ENCODE results near the gene SNUPN.
A peak's percentile ranks its signal among the peaks of the same experiment; 100 is the strongest.
"Not testable (repeated sequence)": the region's sequence is repeated elsewhere in the genome, so short reads cannot be mapped to it uniquely, and the experiment has no call there.

The SNUPN gene

GRCh38 chr15:75590239-75590638 lies 35.3 kb downstream of the SNUPN start:
- Mint-ChIP-seq H3K9me3 (no peaks in the 10 kb centered on the region), H3K36me3 (peaks cover 10% of the 10 kb centered on the region), H3K4me1 (no peaks in the 10 kb centered on the region), H3K27ac (no peak overlapping the region), H3K27me3 (no peaks in the 10 kb centered on the region), H3K4me3 (no peak overlapping the region)
- DNase-seq (ENCODE audit: low spot score in 2 of 2) (no peak), ATAC-seq (ENCODE audit: low read depth) (no peak)

GRCh38 chr15:75589071-75589470 lies 36.5 kb downstream of the SNUPN start:
- ATAC-seq (ENCODE audit: low read depth) (no peak), DNase-seq (ENCODE audit: low spot score in 2 of 2) (no peak)
- H3K9me3 Mint-ChIP-seq, result no peaks in the 10 kb centered on the region
- peaks cover 10% of the 10 kb centered on the region for H3K36me3 Mint-ChIP-seq
- H3K4me3 Mint-ChIP-seq, result no peak overlapping the region
- H3K27me3 Mint-ChIP-seq, result no peaks in the 10 kb centered on the region
- no peaks in the 10 kb centered on the region for H3K4me1 Mint-ChIP-seq
- H3K27ac Mint-ChIP-seq, result no peak overlapping the region

DNA sequence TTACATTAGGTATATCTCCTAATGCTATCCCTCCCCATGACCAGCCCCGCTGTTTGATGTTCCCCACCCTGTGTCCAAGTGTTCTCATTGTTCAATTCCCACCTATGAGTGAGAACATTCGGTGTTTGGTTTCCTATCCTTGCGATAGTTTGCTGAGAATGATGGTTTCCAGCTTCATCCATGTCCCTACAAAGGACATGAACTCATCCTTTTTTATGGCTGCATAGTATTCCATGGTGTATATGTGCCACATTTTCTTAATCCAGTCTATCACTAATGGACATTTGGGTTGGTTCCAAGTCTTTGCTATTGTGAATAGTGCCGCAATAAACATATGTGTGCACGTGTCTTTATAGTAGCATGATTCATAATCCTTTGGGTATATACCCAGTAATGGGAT lies 39.1 kb downstream of the SNUPN start:
- H3K27me3 Mint-ChIP-seq; H3K4me3 Mint-ChIP-seq; DNase-seq (ENCODE audit: low spot score in 2 of 2); H3K27ac Mint-ChIP-seq; H3K4me1 Mint-ChIP-seq; H3K36me3 Mint-ChIP-seq; ATAC-seq (ENCODE audit: low read depth); H3K9me3 Mint-ChIP-seq: not testable (repeated sequence)

DNA sequence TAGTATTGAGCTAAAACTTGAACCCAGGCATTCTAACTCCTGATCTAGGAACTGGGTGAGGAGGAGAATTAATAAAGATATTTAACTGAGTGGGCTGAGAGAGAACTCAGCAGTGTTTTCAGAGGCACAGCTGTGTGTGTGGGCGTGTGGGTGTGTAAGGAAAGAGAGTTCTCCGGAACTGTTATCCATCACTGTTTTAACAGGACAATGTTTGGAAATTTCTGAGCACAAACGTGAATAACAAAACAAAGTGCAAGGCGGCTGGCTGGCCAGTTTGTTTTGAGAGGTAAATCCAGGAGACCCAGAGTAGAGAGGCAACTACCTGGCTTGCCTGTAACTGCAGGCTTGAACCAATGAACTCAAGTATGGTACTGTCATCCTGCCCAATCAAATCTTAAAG lies 41.4 kb downstream of the SNUPN start:
- peaks cover 6% of the 10 kb centered on the region for H3K4me1 Mint-ChIP-seq
- no peak overlapping the region for H3K4me3 Mint-ChIP-seq
- H3K9me3 Mint-ChIP-seq, result no peaks in the 10 kb centered on the region
- H3K36me3 Mint-ChIP-seq, result peaks cover 5% of the 10 kb centered on the region
- H3K27ac Mint-ChIP-seq, result no peak overlapping the region
- ATAC-seq (ENCODE audit: low read depth) (no peak), DNase-seq (ENCODE audit: low spot score in 2 of 2) (no peak)
- no peaks in the 10 kb centered on the region for H3K27me3 Mint-ChIP-seq

DNA sequence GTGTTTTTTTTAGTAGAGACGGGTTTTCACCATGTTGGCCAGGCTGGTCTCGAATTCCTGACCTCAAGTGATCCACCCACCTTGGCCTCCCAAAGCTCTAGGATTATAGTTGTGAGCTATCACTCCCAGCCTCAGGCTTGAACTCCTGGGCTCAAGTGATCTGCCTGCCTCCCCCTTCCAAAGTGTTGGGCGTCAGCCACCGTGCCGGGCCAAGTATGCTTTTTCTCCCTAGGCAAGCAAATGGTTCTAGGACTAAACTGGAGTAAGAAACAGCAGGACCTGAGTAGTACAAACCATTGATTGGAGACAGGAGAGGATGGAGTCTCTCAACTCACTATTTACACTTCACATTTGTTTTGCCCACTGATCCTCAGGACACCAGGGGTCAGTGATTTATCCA lies 41.8 kb downstream of the SNUPN start:
- no peaks in the 10 kb centered on the region for H3K9me3 Mint-ChIP-seq
- H3K27ac Mint-ChIP-seq, result no peak overlapping the region
- DNase-seq (ENCODE audit: low spot score in 2 of 2) (no peak), ATAC-seq (ENCODE audit: low read depth) (no peak)
- no peak overlapping the region for H3K4me3 Mint-ChIP-seq
- H3K27me3 Mint-ChIP-seq, result no peaks in the 10 kb centered on the region
- H3K36me3 Mint-ChIP-seq, result peaks cover 5% of the 10 kb centered on the region
- H3K4me1 Mint-ChIP-seq, result peaks cover 6% of the 10 kb centered on the region

DNA sequence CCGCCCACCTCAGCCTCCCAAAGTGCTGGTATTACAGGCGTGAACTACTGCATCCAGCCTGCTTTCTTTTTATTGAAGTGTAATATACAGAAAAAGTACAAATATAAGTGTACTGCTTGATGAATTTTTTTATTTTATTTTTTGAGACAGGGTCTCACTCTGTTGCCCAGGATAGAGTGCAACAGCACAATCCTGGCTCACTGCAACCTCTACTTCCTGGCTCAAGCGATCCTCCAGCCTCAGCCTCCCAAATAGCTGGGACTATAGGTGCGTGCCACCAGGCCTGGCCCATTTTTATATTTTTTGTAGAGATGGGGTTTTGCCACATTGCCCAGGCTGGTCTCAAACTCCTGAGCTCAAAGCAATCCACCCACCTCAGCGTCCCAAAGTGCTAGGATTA lies 42.6 kb downstream of the SNUPN start:
- not testable (repeated sequence) for H3K4me3 Mint-ChIP-seq; H3K4me1 Mint-ChIP-seq; DNase-seq (ENCODE audit: low spot score in 2 of 2); H3K27ac Mint-ChIP-seq; H3K27me3 Mint-ChIP-seq; H3K36me3 Mint-ChIP-seq; H3K9me3 Mint-ChIP-seq; ATAC-seq (ENCODE audit: low read depth)

- H3K4me3 Mint-ChIP-seq, result peak within 1 kb of the TSS; percentile 91
- peaks cover 1% of the 10 kb centered on the region for H3K36me3 Mint-ChIP-seq
- peak within 1 kb of the TSS; percentile 88 for H3K27ac Mint-ChIP-seq
- peaks cover 22% of the 10 kb centered on the region for H3K4me1 Mint-ChIP-seq
- peak; percentile 83 for ATAC-seq (ENCODE audit: low read depth)
- peak; percentile 42 to 62 for DNase-seq (ENCODE audit: low spot score in 2 of 2)
- H3K9me3 Mint-ChIP-seq, result no peaks in the 10 kb centered on the region
- no peaks in the 10 kb centered on the region for H3K27me3 Mint-ChIP-seq
Measured at GRCh38 chr15:75578948-75579920, 46.3 kb downstream of the SNUPN start, which contains the start of gene PTPN9. TSS of gene PTPN9 (minus strand) at chr15:75579315. CDS start at chr15:75578776, 539 bp downstream.

GRCh38 chr15:75578173-75578947 lies 47.2 kb downstream of the SNUPN start:
- Mint-ChIP-seq H3K36me3 (peaks cover 2% of the 10 kb centered on the region), H3K4me1 (peaks cover 27% of the 10 kb centered on the region), H3K9me3 (no peaks in the 10 kb centered on the region), H3K27me3 (no peaks in the 10 kb centered on the region), H3K4me3 (peak overlapping the region; percentile 91), H3K27ac (peak overlapping the region; percentile 88)
- ATAC-seq (ENCODE audit: low read depth) (peak; percentile 58), DNase-seq (ENCODE audit: low spot score in 2 of 2) (peak; percentile 21 to 48)

DNA sequence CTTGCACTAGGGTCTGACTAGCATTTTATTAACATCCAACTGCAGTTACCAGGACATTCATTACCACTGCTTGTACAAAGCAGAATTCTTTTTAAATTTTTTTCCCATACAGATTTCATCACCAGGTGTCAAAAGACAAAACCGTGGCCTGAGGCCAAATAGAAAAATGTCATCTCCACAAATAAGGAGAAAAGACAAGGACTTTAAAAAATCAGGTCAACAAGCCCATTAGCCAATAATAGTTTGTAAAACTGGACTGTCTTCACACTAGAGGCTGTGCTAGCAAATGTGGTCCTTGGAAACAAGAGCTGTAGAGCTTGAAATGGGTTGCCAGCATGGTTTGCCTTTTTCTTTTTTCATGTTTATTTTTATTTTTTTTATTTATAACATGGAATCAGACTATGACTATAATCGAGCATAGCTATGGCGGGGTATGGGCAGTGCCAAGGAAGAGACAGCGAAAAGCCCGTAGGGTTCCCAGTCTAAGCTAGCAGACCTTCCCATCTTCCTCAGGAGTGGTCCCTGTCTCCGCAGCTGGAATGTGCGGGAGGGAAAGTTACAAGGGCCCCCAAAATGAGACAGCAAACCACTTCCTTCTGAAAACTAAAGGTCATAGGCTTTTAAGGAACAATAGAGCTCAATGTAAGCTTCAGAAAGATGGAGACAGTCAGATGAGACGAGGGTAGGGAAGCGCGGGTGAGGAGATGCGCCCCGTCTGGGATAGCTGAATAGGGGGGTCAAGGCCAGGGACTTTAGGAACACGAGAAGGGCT lies 47.9 kb downstream of the SNUPN start:
- Mint-ChIP-seq H3K27me3 (no peaks in the 10 kb centered on the region), H3K9me3 (no peaks in the 10 kb centered on the region), H3K4me3 (peak overlapping the region; percentile 91), H3K36me3 (peaks cover 2% of the 10 kb centered on the region), H3K4me1 (peaks cover 31% of the 10 kb centered on the region), H3K27ac (peak overlapping the region; percentile 88)
- DNase-seq (ENCODE audit: low spot score in 2 of 2) (no peak), ATAC-seq (ENCODE audit: low read depth) (no peak)

DNA sequence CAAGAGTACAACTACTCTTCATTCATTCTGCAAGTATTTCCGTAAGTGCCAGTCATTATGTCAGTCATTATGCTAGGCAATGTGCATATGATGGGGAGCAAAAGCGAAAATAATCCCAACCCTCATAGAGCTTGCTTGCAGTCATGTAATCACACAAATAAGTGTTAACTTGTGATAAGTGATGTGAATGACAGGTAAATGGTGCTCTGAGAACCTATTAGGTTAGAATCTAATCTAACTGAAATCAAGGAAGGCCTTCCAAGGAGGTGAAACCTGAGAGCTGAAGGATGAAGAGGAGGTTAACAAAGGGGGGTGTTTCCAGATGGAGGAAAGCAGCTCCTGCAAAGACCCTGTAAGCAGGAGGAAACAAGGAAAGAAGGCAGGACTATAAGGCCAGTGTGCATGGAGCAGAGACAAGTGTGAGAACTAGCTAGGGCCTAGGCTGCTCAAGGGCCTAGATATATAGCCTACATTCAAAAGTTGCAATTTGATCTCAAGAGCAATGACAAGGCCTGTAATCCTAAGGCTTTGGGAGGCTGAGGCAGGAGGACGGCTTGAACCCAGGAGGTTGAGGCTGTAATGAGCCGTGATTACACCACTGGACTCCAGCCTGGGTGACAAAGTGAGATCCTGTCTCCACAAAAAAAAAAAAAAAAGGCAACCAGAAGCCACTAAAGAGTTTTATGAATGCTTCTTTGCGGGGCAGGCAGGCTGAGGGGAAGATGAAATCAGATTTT lies 51.7 kb downstream of the SNUPN start:
- Mint-ChIP-seq H3K9me3 (no peaks in the 10 kb centered on the region), H3K36me3 (peaks cover 6% of the 10 kb centered on the region), H3K4me3 (no peak overlapping the region), H3K27me3 (no peaks in the 10 kb centered on the region), H3K4me1 (peaks cover 28% of the 10 kb centered on the region), H3K27ac (peak overlapping the region; percentile 48)
- ATAC-seq (ENCODE audit: low read depth) (no peak), DNase-seq (ENCODE audit: low spot score in 2 of 2) (no peak)

- DNase-seq (ENCODE audit: low spot score in 2 of 2) (no peak), ATAC-seq (ENCODE audit: low read depth) (no peak)
- no peak overlapping the region for H3K4me3 Mint-ChIP-seq
- no peaks in the 10 kb centered on the region for H3K9me3 Mint-ChIP-seq
- peaks cover 15% of the 10 kb centered on the region for H3K4me1 Mint-ChIP-seq
- no peak overlapping the region for H3K27ac Mint-ChIP-seq
- peaks cover 7% of the 10 kb centered on the region for H3K36me3 Mint-ChIP-seq
- no peaks in the 10 kb centered on the region for H3K27me3 Mint-ChIP-seq
Measured at GRCh38 chr15:75570126-75570845, 55.2 kb downstream of the SNUPN start.

DNA sequence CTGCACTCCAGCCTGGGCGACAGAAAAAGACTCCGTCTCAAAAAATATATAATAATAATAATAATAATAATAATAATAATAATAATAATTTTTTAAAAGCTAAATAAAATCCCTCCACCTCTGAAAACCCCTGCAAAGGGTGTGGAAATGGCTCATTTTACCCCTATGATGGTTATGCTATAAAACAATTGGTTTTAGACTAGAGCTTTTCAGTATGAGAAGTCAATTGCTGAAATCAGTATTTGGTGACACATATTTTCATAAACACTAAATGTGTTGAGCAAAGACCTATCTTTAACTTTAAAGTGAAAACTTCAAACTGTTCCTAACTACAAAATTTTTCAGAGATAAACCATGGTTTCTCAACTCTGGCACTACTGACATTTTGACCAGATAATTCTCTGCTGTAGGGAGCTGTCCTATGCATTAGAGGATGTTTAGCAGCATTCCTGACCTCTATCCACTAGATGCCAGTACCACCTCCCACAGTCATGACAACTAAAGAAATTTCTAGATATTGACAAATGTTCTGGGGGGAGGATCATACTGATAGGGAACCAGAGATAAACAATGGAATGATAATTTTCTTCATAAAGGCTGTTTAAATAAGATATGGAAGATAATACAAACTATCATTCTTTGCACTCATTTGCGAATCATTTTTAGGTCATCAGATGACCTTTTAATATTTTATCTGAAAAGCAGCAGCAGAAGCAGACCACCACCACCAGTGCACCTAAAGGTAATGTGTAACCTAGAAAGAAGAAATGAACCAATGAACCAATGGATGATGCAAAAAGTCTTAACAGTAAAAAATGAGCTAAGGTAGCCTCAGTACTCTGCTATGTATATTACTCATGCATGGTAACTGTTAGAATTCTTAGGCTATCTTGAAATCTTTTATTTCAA lies 60.2 kb downstream of the SNUPN start:
- ATAC-seq (ENCODE audit: low read depth) (no peak), DNase-seq (ENCODE audit: low spot score in 2 of 2) (no peak)
- no peak overlapping the region for H3K4me3 Mint-ChIP-seq
- peaks cover 5% of the 10 kb centered on the region for H3K4me1 Mint-ChIP-seq
- H3K27me3 Mint-ChIP-seq, result no peaks in the 10 kb centered on the region
- H3K27ac Mint-ChIP-seq, result no peak overlapping the region
- peaks cover 5% of the 10 kb centered on the region for H3K36me3 Mint-ChIP-seq
- no peaks in the 10 kb centered on the region for H3K9me3 Mint-ChIP-seq
